Uterus (tissue), 2 donors: ENCODE data around the gene SLC7A1.

ENCODE experiments used
- CTCF ChIP-seq, 4 experiments: fragments of 200-600 bp in 2 of 4; fragments of 450-650 bp in 2 of 4; sonication (generic) in 2 of 4; IDR thresholded peaks; one replicate each; pipeline ENCODE4 v1.5.1; 2016 to 2019; ENCODE audit warnings: antibody characterized with exemption in 4 of 4, mild to moderate bottlenecking in 2 of 4, moderate library complexity in 1 of 4
- POLR2A ChIP-seq, 2 donors: fragments of 450-650 bp; IDR thresholded peaks; one replicate each; pipeline ENCODE4 v1.6.1; 2016; ENCODE audit warnings: antibody characterized with exemption in 2 of 2, mild to moderate bottlenecking in 1 of 2, moderate library complexity in 1 of 2

GRCh38 chr13:29524641-29525040, 70.8 kb downstream of the SLC7A1 start:
- TF ChIP-seq POLR2A (IDR thresholded peaks at IDR 0.05) (no peak), CTCF (IDR thresholded peaks at IDR 0.05) (no peak)
